ENCODE data around the gene SLC39A8.

The SLC39A8 gene

DNA sequence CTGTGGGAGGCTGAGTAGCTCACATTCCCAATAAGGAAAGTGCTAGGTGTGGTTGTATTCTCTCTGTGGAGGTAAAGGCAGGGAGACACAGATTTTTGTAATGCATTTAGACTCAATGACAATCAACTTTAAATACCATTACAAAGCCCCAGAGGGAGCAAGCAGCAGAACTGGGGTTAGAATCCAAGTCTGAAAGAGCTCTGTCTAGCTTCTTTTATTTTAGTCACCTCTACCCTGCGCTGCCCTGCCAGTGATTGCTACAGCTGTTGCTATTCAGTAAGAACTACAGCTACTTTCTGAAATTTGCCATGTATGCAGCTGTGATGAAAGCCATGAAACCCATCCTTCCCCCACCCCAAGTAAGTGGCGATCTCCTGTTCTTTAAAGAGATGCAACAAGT lies 22.5 kb downstream of the SLC39A8 start:
- FAIRE-seq = no peak

DNA sequence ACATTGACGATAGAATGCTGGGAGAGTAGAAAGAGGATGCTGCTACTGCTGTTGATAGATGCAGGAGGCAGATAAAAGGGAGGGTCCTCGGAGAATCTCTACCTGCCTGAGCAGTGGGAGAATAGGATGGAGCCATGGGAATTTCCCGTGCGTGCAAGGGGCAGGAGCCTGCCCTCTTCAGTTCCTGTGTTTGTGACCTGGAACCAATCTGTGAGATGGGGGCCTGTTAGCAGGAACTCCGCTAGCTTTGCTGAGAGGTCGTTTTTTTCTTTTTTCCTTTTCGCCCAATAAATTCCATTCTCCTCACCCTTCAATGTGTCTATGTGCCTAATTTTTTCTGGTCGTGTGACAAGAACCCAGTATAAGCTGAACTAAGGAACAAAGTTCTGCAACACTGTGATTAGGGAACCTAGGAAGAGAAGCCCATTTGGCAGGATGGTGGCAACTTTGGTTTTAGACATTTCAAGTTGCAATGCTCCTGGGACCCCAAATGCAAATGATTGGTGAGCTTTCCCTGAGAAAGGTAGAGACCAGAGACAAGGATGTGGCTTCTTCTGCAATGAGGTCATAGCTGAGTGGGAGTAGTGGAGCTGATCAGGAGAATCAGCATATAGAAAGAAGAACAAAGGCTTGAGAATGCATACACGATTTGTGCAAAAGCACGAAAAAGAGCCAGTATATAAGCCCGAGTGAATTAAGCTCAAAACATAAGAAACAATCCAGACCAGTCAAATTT lies 23.9 kb downstream of the SLC39A8 start:
- FAIRE-seq = no peak
- TF ChIP-seq TAF1 (IDR thresholded peaks at IDR 0.05; ENCODE audit: low read depth, low read length) (no peak), PAX5 (IDR thresholded peaks at IDR 0.05; ENCODE audit: insufficient read depth, low read length, severe bottlenecking) (no peak), POU2F2 (IDR thresholded peaks at IDR 0.05; ENCODE audit: low read depth, low read length) (peak; percentile 81), POLR2AphosphoS5 (IDR thresholded peaks at IDR 0.05; ENCODE audit: low read depth, low read length) (no peak), POLR2A (IDR thresholded peaks at IDR 0.05; ENCODE audit: low read depth, low read length) (no peak), SPI1 (IDR thresholded peaks at IDR 0.05; ENCODE audit: low read depth, low read length) (no peak)
- no peak for DNase-seq (ENCODE audit: insufficient read length, low spot score)

More for the DNA sequence above, 22.5 kb downstream of the SLC39A8 start:
- TF ChIP-seq POLR2AphosphoS5 (IDR thresholded peaks at IDR 0.05; ENCODE audit: low read depth, low read length) = no peak
- TF ChIP-seq POLR2A (IDR thresholded peaks at IDR 0.05; ENCODE audit: low read depth, low read length) = no peak
- no peak for TF ChIP-seq TAF1 (IDR thresholded peaks at IDR 0.05; ENCODE audit: low read depth, low read length)
- no peak for DNase-seq (ENCODE audit: insufficient read length, low spot score)

DNA sequence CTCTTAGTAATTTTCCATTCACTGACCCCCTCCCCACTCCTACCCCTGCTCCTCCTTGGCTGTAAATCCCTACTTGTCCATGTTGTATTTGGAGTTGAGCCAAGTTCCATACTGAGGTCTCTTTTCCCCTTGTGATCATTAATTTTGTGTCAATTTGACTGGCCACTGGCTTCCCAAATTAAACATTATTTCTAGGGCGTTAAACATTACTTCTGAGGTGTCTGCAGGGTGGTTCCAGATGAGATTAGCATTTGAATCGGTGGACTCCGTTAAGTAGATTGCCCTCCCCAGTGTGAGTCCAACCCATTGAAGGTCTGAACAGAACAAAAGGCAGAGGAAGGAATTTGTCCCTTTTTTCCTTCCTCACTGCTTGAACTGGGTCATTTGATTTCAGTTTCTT lies 25.7 kb downstream of the SLC39A8 start:
- TF ChIP-seq PAX5 (IDR thresholded peaks at IDR 0.05; ENCODE audit: insufficient read depth, low read length, severe bottlenecking) (no peak), POU2F2 (IDR thresholded peaks at IDR 0.05; ENCODE audit: low read depth, low read length) (no peak), POLR2AphosphoS5 (IDR thresholded peaks at IDR 0.05; ENCODE audit: low read depth, low read length) (no peak), POLR2A (IDR thresholded peaks at IDR 0.05; ENCODE audit: low read depth, low read length) (no peak), SPI1 (IDR thresholded peaks at IDR 0.05; ENCODE audit: low read depth, low read length) (no peak), TAF1 (IDR thresholded peaks at IDR 0.05; ENCODE audit: low read depth, low read length) (no peak)
- FAIRE-seq (no peak), DNase-seq (ENCODE audit: insufficient read length, low spot score) (no peak)

DNA sequence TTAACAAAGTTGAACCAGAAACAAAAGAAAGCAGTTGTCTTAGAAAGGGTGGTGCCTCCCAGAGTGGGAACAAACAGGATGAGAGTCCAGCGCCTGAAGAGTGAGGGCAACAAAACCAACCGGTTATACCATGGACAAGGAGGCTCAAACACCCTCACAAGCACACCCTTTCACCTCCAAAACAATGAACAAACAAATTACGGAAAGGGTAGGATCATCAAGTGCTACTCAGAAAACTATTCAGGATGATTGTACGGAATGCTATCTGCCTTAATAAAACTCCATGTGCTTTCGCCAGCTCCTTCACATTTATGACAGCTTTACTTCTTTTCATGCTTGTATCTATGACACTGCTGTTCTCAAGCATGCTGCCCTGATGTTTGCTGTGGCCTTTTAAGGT lies 26.8 kb downstream of the SLC39A8 start:
- DNase-seq (ENCODE audit: insufficient read length, low spot score) (no peak), FAIRE-seq (no peak)
- no peak for TF ChIP-seq POLR2A (IDR thresholded peaks at IDR 0.05; ENCODE audit: low read depth, low read length)
- no peak for TF ChIP-seq POLR2AphosphoS5 (IDR thresholded peaks at IDR 0.05; ENCODE audit: low read depth, low read length)
- TF ChIP-seq SPI1 (IDR thresholded peaks at IDR 0.05; ENCODE audit: low read depth, low read length) = no peak
- no peak for TF ChIP-seq TAF1 (IDR thresholded peaks at IDR 0.05; ENCODE audit: low read depth, low read length)
- TF ChIP-seq PAX5 (IDR thresholded peaks at IDR 0.05; ENCODE audit: insufficient read depth, low read length, severe bottlenecking) = no peak
- no peak for TF ChIP-seq POU2F2 (IDR thresholded peaks at IDR 0.05; ENCODE audit: low read depth, low read length)

DNA sequence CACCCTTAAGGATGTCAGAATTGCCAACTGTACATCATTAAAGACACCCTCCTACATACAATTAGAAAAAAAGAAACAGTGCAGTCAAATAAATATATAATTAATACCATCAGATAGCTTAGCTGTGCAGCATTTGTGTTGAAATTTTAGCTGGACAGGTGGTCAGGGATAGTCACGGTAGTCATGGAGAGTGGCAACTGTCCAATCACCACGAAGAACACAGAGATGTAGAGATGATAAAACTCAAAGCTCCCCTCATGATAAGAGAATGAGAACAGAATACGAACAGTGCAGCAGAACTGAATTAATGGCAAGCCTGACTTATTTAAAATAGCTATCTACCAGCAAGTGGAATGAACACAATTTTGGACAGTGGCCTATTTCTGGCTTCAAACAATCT lies 27.2 kb downstream of the SLC39A8 start:
- TF ChIP-seq PAX5 (IDR thresholded peaks at IDR 0.05; ENCODE audit: insufficient read depth, low read length, severe bottlenecking) = no peak
- no peak for TF ChIP-seq POU2F2 (IDR thresholded peaks at IDR 0.05; ENCODE audit: low read depth, low read length)
- TF ChIP-seq POLR2A (IDR thresholded peaks at IDR 0.05; ENCODE audit: low read depth, low read length) = no peak
- TF ChIP-seq POLR2AphosphoS5 (IDR thresholded peaks at IDR 0.05; ENCODE audit: low read depth, low read length) = no peak
- no peak for TF ChIP-seq TAF1 (IDR thresholded peaks at IDR 0.05; ENCODE audit: low read depth, low read length)
- TF ChIP-seq SPI1 (IDR thresholded peaks at IDR 0.05; ENCODE audit: low read depth, low read length) = no peak
- no peak for DNase-seq (ENCODE audit: insufficient read length, low spot score)
- no peak for FAIRE-seq

DNA sequence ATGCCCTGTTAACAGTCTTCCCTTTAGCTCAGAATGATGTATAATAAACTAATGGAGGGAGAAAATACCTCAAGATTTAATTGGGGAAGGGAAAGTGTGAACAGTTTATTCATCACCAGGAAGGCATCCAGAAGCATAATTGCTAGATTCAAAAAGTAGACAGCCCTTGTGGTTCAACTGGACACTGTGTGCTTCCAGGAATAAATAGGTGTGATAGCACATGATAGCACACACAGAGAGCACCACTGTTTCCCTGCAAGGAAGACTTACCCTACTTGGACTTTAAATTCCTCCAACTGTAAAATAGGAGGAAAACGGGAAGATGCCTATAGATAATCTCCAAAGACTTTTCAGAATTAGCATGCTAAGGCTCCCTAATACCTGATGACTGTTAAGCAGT lies 27.8 kb downstream of the SLC39A8 start:
- FAIRE-seq (no peak), DNase-seq (ENCODE audit: insufficient read length, low spot score) (no peak)
- TF ChIP-seq PAX5 (IDR thresholded peaks at IDR 0.05; ENCODE audit: insufficient read depth, low read length, severe bottlenecking) (no peak), SPI1 (IDR thresholded peaks at IDR 0.05; ENCODE audit: low read depth, low read length) (no peak), TAF1 (IDR thresholded peaks at IDR 0.05; ENCODE audit: low read depth, low read length) (no peak), POLR2A (IDR thresholded peaks at IDR 0.05; ENCODE audit: low read depth, low read length) (no peak)

DNA sequence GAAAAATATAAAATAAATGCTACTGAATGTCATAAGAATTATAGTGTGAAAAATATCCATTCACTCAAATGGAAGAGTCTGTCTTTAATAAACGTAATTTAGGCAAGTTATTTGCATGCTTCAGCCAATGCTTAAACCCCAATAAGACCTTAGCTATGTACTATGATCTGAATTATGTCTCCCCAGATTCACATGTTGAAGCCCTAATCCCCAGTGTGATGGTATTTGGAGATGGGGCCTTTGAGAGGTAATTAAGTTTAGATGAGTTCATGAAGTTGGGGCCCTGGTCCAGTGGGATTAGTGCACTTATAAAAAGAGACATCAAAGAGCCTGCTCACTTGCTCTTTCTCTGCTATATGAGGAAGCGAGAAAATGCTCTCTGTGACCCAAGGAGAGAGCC lies 28.7 kb downstream of the SLC39A8 start:
- FAIRE-seq (no peak), DNase-seq (ENCODE audit: insufficient read length, low spot score) (no peak)
- TF ChIP-seq POU2F2 (IDR thresholded peaks at IDR 0.05; ENCODE audit: low read depth, low read length) (no peak), POLR2AphosphoS5 (IDR thresholded peaks at IDR 0.05; ENCODE audit: low read depth, low read length) (no peak), POLR2A (IDR thresholded peaks at IDR 0.05; ENCODE audit: low read depth, low read length) (no peak), SPI1 (IDR thresholded peaks at IDR 0.05; ENCODE audit: low read depth, low read length) (no peak), PAX5 (IDR thresholded peaks at IDR 0.05; ENCODE audit: insufficient read depth, low read length, severe bottlenecking) (no peak), TAF1 (IDR thresholded peaks at IDR 0.05; ENCODE audit: low read depth, low read length) (no peak)

DNA sequence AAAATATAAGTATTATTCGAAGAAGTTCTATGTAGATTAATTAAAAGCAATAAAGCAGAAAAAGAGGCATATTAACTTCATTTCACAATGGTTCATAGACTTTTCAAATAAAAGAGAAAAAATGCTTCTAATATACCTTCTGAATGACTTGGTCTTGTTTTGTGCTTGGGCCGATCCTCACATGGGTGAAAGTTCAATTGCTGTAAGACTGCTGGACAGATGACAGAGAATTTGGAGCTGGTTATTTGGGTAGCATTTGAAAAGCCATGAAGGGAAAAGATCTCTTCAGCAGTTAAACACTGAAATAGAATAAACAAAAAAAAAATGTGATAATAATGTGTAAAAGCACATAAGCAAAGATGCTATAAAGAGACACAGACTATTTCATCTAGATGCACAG lies 29.8 kb downstream of the SLC39A8 start:
- FAIRE-seq (no peak), DNase-seq (ENCODE audit: insufficient read length, low spot score) (no peak)
- TF ChIP-seq POU2F2 (IDR thresholded peaks at IDR 0.05; ENCODE audit: low read depth, low read length) = no peak
- TF ChIP-seq TAF1 (IDR thresholded peaks at IDR 0.05; ENCODE audit: low read depth, low read length) = no peak
- no peak for TF ChIP-seq PAX5 (IDR thresholded peaks at IDR 0.05; ENCODE audit: insufficient read depth, low read length, severe bottlenecking)
- no peak for TF ChIP-seq POLR2A (IDR thresholded peaks at IDR 0.05; ENCODE audit: low read depth, low read length)
- no peak for TF ChIP-seq SPI1 (IDR thresholded peaks at IDR 0.05; ENCODE audit: low read depth, low read length)

DNA sequence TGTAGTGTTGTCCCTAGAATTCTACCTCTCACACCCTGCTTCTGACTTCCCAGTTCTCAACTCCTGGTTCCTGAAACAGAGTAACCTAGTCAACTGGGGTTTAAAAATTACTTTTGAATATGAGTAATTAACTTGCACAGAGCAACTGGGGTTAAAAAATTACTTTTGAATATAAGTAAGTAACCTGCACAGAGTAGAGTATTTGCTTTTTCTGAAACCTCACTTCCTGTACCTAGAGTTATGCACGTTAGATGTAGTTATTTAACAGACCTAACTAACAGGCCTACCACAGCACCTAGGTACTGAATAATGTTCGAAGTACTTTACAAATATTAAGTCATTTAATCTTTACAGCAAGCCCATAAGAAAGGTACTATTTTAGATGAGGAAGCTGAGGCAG lies 32.9 kb downstream of the SLC39A8 start:
- TF ChIP-seq POU2F2 (IDR thresholded peaks at IDR 0.05; ENCODE audit: low read depth, low read length) = no peak
- TF ChIP-seq PAX5 (IDR thresholded peaks at IDR 0.05; ENCODE audit: insufficient read depth, low read length, severe bottlenecking) = no peak
- TF ChIP-seq TAF1 (IDR thresholded peaks at IDR 0.05; ENCODE audit: low read depth, low read length) = no peak
- no peak for TF ChIP-seq POLR2AphosphoS5 (IDR thresholded peaks at IDR 0.05; ENCODE audit: low read depth, low read length)
- TF ChIP-seq POLR2A (IDR thresholded peaks at IDR 0.05; ENCODE audit: low read depth, low read length) = no peak
- TF ChIP-seq SPI1 (IDR thresholded peaks at IDR 0.05; ENCODE audit: low read depth, low read length) = no peak
- DNase-seq (ENCODE audit: insufficient read length, low spot score) (no peak), FAIRE-seq (no peak)

DNA sequence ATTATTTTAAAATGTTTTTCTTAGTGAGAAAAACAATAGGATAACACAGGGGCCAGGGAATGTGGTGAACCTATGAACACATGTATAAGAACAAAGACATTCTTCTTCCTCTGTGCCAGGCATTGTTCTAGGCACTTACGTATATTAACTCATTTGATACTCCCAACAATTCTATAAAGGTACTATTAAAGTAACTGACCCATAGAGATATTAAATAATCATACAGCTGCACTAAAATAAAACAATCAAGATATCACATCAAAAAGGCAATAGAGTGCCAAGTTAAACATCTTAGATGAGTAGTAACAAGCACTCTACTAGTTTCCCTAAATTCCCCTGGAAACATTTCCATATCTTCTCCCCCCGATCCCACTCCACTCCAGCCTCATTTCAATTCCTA lies 33.4 kb downstream of the SLC39A8 start:
- TF ChIP-seq SPI1 (IDR thresholded peaks at IDR 0.05; ENCODE audit: low read depth, low read length) = no peak
- no peak for TF ChIP-seq PAX5 (IDR thresholded peaks at IDR 0.05; ENCODE audit: insufficient read depth, low read length, severe bottlenecking)
- no peak for TF ChIP-seq TAF1 (IDR thresholded peaks at IDR 0.05; ENCODE audit: low read depth, low read length)
- no peak for TF ChIP-seq POLR2AphosphoS5 (IDR thresholded peaks at IDR 0.05; ENCODE audit: low read depth, low read length)
- TF ChIP-seq POU2F2 (IDR thresholded peaks at IDR 0.05; ENCODE audit: low read depth, low read length) = no peak
- TF ChIP-seq POLR2A (IDR thresholded peaks at IDR 0.05; ENCODE audit: low read depth, low read length) = no peak
- DNase-seq (ENCODE audit: insufficient read length, low spot score) = no peak
- FAIRE-seq = no peak
